Non-pigmented ciliary epithelial cell (primary cell): ENCODE data around the gene UNC93A.
"Not testable (repeated sequence)": the region's sequence is repeated elsewhere in the genome, so short reads cannot be mapped to it uniquely, and the experiment has no call there.

Source experiments
- DNase-seq: peaks from one replicate; pipeline ENCODE4 v3.0.0-alpha.2; 2010; ENCODE audit warnings: low read depth

UNC93A gene

DNA sequence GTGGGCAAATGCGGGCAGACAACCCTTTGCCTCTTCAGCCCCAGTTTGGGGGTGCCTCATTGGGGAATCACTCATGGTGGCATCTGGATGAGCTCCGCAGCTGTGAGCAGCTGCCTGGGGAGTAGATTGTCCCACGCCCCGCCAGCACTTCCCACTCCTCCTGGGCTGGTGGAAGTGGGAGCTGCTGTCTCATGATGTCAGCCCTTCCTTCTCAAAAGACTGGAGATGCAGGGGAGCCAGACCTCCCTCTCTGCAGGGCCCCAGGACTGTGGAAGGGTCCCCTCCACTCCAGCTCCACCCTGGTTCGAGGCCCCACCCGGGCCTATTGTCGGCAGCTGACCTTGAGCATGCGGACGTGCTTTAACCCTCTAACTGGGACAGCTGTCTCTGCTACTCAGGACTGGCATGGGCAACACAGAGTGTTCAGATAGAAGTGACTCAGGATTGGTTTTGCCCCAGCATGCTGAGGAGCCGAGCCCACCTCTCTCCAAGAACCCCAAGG, 2.0 kb downstream of the UNC93A start:
- no peak for DNase-seq

DNA sequence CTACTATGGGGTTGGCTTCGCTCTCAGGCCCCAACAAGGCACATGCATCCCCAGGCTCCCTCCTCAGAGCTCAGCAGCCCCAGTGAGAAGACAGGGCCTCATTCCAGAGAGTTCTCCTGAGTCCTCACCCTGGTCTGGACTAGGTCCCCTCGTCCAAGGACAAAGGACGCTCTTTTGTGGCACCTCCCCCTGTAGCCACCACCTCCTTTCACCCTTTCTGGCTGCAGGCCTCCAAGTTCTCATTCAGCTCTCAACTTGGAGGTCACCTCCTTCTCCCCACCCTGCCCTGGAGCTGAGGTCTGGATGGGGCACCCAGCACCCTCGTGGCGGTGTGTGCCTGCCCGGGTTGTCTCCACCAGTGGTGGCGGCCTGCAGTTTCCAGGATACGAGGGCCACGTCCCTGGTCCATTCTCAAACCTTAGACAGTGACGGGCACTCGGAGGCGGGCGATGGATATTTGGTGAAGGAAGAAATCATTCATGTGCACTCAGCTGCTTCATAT, 2.5 kb downstream of the UNC93A start:
- no peak for DNase-seq

DNA sequence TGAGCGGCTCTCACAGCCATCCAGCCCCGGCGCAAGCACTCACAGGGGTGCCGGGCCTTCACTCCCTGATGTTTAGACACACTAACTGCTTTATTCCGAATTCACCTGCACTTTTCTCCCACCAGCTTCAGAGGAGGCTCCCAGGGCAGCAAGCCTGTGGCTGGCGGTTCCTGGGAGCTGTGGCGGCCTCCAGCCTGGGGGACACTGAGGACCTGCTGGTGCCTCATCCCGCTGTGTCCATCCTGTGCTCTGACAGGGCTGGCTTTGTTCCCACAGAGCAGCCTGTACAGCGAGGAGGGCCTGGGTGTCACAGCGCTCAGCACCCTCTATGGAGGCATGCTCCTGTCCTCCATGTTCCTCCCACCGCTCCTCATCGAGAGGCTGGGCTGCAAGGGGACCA, 3.1 kb downstream of the UNC93A start:
- DNase-seq = no peak

DNA sequence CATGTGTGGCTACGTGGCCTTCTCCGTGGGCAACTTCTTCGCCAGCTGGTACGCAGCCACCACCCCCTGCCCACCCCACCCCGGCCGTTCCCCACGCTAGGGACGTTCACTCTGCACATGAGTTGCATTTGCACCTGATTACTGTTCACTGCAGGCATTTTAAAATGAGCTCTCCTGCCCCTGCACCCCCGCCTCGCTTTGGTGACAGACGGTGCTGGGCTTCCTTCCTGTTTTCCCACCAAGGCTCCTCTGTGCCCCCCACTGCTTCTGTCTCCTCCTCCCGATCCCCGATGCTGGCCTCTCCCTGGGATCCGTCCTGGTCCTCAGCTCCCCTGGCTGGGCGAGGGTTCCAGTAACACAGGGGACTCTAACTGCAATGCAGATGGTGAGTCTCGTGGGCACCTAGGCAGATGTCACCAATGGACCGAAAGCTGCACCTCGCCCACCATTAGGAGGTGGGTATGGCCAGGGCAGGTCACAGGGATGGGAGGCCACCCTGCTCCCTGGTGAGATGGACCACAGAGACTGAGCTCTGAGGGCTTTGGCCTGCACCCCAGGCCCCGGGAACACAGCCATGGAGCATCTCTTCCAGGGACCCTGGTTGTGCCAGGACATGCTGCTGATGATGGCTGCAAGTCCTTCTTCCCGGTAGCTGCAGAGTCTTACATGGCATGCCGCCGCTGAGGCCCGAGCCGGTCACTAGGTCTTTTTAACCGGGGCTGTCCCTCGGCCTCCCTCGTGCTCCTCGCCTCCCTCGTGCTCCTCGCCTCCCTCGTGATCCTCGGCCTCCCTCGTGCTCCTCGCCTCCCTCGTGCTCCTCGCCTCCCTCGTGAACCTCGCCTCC, 3.8 kb downstream of the UNC93A start:
- DNase-seq = no peak

DNA sequence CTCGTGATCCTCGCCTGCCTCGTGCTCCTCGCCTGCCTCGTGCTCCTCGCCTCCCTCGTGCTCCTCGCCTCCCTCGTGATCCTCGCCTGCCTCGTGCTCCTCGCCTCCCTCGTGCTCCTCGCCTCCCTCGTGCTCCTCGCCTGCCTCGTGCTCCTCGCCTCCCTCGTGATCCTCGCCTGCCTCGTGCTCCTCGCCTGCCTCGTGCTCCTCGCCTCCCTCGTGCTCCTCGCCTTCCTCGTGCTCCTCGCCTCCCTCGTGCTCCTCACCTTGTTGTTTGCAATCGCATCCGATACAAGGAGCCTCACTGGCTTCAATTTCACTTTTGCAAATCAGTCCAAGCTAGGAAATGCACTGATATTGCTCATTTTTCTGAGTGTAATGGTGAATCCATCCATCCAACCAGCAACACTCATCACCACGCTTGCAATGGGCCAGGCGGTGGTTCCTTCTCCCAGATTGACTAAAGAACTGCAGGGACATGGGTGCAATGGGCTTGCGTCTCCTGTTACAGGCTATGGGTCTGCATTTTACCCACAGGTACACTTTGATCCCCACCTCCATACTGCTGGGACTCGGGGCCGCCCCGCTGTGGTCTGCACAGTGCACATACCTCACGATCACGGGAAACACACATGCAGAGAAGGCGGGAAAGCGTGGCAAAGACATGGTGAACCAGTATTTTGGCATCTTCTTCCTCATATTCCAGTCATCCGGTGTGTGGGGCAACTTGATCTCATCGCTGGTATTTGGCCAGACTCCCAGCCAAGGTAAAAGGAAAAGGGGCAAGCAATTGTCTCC, 4.6 kb downstream of the UNC93A start:
- DNase-seq = no peak

DNA sequence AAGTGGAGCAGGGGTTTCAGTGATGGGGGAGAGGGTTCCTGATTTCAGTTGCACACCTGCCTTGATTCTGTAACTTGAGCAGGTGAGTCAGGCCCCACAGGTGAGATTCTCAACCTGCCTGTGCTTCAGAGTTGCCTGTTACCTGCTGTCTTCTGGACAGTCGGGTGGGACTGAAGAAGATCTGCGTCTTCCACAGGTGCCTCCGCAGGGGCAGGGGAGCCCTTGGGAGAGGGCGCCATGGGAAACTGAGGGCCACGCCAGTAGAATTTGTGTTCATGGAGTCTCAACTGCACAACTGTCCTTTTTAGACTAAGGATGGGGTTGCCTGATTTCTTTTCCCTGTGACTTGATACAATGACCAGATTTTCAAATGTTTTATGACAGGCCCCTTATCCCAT, 5.2 kb downstream of the UNC93A start:
- no peak for DNase-seq

DNA sequence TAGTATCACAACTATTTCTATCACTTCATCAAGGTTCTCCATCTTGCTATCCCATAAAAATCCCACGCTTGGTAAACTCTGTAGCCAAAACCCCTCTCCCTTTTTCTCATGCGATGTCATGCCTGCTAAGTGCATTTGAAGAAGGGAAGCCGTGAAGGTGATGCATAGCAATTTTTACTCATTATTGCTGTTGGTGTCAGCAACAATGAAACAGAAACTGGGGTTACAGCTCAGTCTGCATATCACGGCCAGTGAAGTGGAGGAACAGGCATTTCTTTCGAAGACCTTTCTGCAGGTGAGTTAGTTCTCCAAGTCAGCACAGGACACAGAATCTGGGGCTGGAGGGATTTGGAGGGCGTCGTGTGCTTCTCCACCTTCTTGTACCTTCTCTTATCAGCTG, 5.8 kb downstream of the UNC93A start:
- DNase-seq = no peak

DNA sequence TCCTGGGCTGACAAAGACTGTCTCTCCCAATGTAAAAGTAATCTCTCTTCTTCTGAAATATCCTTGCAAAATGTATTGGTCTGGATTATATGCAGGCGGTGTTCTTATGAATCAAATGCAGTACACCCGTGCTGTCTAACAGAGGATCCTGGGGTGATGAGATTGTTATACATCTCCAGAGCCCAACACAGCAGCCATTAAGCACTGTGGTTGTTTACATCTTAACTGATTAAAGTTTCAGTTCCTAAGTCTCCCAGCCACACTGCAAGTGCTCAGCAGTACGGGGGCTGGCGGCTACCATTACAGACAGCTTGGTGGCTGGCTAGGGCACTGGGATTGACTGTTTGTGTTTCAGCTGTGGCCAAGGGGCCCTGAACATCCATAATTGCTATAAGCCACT, 7.0 kb downstream of the UNC93A start:
- DNase-seq = no peak

DNA sequence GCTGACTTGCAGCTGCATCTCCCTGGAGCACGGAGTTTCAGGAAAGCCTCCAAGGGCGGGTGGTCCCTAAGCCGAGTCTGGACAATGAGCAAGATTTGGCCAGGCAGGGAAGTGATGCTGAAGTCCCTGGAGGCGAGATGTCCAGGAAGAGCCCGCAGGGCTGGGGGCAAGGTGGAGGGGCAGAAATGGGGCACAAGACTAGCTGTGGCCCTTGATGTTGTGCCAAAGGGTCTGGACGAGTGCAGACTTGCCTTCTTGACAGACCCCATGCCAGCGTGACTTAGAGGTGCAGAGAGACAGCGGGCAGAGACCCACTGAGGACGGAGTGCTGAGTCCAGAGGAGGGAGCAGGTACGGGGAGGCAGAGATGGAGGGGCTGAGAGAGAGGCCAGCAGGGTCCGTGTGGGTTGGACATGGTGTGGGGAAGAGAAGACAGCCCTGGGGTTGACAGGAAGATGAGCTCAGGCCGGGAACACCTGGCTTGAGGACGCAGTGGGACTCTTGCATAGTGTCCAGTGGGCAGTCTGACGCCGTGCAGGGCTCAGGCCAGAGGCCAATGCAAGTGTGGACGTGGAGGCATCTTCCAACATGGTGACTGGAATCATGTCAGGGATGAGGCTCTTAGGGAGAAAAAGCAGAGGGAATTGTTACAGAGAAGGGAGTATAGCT, 8.7 kb downstream of the UNC93A start:
- DNase-seq = no peak

DNA sequence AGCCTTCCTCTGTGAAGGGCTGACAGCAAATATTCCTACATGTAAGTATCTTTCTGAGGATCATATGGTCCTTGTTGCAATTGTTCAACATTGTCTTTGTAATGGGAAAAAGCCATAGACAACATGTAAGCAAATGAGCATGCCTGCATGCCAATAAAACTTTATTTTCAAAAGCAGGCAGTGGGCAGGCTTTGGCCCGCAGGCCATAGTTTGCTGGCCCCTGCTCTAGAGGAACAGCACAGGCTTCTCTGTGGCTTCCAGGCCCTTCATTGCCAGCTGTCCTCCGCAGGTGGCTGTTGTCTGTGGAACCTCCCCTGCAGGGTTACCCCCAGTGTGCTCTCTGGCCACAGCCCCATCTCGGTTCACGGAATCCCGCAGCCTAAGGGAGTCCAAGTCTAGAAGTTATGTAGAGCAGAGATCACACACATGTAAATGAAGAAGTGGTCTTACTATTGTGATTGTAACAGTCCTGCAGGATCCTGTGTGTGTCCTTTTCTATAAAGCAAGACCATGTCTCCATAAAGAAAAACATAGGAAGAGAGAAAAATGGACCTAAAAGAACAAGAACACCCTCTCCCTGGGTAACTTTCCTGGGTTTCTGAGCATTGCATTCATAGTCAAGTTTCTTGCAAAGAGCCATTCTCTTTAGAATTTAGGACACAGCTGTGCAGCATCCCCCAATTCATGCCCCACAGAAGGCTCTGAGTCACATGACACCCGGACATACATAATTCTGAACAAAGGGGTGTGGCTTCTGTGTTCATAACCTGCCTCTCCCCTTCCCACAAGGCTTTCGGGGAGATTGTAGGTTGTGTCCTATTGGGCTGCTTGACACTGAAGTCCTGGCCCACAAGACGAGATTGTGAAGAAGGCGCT, 10.0 kb downstream of the UNC93A start:
- DNase-seq = no peak

DNA sequence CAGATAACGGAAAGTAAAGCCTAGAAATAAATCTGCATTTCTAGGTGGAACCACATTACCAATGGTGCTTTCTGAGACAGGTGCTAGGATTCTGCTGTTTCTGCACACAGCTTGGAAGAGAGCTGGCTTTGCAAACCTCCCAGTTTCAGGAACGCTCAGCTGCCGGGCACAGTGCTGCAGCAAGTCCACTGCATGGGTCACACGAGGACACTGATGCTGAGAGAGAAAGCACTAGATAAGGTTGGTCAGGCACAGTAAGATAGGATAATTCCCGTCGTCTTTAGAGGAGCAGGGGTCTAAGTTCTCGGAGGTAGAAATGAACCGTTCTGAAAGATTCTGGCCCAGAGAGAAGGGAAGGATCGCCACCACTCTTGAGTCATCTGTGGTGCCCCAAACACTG, 11.0 kb downstream of the UNC93A start:
- DNase-seq = no peak

DNA sequence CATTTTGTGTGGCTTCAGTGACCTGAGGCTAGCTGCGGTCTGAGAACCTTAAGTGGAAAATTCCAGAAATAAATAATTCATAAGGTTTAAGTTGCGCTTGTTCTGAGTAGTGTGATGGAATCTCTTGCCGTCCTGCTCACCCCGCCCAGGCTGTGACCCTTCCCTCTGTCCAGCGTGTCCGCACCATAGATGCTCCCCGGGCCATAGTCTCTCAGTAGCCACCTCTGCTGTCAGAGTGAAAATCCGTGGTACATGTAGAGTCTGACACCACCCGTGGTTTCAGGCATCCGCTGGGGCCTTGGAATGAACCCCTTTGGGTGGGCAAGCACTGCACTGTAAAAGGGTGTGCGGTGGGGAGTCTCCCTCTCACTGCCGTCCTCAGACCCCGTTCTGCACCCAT, 11.7 kb downstream of the UNC93A start:
- DNase-seq = no peak

DNA sequence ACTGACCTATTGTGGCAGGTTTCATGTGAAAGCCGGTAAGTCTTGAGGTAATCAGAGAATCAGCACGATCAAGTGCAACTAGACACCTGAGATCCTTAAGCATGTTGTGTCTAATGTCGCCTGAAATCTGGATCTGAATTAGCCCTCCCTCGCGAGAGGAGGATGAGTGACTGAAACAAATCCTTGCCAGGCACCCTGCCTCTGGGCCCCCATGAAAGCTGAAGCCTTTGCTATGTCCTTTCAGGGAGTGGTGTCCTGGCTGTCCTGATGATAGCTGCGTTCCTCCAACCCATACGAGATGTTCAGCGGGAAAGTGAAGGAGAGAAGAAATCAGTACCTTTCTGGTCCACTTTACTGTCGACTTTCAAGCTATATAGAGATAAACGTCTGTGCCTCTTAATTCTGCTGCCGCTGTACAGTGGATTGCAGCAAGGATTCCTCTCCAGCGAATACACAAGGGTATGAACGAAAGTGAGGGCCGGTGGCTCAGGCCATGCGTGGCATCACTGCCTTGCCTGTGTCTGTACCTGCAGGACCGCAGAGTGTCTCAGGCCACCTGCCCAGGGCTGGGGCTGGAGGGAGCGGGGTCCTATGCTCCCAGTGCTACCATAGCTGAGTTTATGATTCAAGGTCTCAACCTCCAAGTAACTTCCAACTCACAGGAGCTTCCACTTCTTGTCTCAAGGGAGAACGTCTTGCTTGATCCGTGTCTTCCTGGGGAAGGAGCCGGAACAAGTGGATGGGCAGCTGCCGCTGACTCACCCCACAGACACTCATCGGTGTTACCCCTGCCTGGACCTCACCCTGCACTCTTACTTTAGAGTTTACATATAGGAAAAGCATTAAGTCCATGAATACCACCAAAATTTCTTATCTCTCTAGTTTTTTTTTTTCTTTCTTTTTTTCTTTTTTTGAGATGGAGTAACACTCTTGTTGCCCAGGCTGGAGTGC, 12.8 kb downstream of the UNC93A start:
- DNase-seq = no peak

DNA sequence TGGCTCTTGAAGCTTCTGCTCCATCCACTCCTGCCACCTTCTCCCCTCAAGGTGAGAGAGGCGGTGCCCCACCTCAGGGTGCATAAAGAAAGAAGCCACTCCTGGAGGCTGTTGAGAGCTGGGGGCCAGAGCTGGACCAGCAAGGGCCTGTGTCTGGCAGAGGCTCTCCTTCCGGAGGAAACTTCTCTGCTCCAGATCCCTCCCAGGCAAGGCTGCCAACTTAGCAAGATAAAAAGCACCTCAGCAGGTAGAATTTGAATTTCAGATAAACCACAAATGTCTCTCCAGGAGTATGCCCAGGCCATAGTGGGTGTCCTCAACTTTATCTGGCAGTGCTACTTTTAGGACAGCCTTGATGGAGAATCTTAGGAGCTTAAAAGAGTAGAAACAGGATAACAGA, 13.8 kb downstream of the UNC93A start:
- DNase-seq = no peak

DNA sequence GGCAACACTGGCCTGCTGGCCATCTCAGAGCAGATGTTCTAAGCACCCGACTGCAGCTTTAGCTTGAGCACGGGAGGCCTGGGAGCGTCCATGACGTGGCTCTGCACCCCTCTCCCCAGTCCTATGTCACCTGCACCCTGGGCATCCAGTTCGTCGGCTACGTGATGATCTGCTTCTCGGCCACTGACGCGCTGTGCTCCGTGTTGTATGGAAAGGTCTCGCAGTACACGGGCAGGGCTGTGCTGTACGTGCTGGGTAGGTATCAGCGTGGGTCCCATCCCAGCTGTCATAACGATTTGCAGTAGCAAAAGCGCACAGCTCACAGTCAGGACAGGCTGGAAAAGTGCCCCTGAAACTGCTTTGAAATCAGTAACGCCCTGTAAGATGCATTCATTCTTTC, 14.7 kb downstream of the UNC93A start:
- no peak for DNase-seq

DNA sequence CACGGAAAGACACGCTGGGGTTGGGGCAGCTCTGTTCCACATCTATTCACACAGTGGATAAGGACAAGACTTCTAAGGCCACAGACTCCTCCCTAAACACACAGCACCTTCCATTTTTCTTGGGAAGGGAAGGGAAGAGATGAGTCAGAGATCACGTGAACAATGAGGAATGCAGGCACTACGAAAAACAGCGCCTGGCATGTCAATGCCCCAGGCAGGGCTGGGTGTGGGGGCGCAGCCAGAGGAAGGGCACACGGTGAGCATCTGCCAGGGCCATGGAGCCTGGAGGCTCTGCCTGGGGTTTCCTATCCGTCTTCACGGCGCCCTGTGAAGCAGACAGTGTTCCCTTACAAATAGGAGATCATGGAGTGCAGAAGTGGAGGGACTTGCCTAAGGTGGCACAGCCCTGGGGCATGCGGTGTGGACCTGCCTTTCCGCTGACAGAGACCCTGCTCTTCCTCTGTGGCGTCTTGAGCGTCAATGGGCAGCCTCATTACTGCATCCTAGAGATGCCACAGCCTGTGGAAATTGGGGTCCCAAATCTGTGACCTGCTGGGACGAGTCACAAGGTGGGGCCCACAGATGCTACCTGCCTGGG, 15.4 kb downstream of the UNC93A start:
- DNase-seq = no peak

DNA sequence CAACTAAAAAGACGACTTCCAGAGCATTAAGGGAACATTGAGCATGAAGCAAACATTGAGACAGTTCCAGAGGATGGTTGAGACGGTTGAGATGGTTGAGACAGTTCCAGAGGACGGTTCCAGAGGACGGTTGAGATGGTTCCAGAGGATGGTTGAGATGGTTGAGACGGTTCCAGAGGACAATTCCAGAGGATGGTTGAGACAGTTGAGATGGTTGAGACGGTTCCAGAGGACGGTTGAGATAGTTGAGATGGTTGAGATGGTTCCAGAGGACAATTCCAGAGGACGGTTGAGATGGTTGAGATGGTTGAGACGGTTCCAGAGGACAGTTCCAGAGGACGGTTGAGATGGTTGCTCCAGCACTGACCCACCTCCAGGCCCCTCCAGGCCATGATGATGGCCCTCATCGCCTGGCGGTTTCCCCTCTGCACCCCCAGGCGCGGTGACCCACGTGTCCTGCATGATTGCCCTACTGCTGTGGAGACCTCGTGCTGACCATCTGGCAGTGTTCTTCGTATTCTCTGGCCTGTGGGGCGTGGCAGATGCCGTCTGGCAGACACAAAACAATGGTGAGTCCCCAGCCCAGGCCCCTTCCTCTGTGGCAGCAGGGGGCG, 16.3 kb downstream of the UNC93A start:
- no peak for DNase-seq

DNA sequence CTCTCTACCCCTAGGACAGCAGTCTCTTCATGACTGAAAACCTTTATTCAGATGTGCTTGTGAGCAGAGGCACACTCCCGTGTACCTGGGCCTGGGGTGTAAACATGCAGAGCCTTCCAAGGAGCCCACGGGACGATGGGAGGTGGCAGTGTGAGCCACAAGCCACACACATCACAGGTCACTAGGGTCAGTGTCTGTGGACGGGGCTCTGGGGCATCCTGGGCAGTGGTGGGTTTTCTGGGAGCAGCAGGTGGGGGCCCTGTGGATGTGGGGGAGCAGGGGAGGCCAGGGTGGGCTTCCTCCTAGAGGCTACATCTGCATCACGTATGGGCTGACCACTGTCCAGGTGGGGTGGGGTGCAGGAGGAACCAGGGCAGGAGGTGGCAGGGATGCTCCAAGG, 17.1 kb downstream of the UNC93A start:
- no peak for DNase-seq

DNA sequence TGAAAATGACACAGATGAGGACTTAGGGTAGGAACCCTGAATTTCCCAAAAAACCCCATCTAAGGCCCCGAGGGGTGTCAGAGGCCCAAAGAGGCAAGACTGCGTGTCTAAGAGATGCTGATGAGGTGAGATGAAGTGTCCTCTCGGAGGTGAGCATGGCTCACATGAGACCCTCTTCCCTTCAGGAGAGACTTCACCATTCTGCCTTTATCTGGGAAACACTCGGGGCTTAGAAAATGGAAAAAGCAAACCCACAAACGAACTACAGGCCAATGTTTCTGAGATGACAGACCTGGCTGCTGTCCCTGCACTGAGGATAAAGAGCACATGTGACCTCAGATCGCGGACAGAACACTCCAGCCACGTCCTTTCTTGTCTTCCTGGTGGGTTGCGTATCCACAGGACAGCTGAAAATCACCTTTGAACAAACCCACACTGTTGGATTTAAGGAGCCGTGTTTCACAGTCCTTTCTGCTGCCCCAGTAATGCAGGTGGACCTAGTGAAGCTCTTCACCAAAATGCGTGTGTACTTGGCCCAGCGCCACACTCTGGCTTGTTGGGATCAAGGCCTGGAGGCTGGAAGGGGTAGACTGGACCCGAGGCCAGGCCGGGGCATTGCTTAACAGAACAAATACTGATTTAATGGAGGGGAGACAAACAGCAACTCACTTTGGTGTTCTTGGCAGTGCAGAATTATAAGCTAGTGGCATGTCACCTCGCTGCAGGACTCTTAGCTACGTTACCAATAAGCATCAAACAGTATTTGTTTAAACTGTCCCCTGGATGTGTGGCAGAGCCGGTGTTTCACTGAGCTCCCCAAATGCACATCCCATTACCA, 18.5 kb downstream of the UNC93A start:
- DNase-seq = not testable (repeated sequence)
